GM19395 (cell line): Measurements from ENCODE around the gene TNS1.

Experiments
- ATAC-seq: cut with Tn5 transposase; IDR thresholded peaks from one replicate; pipeline ENCODE4 v1.9.1; 2021; ENCODE audit warnings: mild to moderate bottlenecking, moderate library complexity; ENCODE audit not compliant: unreplicated experiment

Gene TNS1

DNA sequence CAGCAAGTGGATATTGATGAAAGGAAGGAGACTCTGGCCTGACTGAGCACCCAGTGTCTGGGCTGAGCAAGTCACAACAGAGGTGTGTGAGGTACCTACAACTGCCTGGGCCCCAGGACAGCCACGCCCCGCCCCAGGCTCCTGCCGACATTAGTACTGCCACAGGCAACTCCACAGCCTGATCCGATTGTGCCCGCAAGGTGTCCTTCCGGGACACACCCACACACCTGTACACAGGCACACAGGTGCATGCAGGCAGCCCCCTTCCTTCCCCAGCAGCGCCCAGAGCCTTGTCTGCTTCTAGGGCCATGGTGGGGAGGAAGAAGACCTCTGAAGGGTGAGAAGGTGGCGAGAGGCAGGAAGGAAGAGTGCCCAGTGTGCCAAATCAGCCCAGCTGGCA, 83.6 kb downstream of the TNS1 start:
- ATAC-seq: no peak

DNA sequence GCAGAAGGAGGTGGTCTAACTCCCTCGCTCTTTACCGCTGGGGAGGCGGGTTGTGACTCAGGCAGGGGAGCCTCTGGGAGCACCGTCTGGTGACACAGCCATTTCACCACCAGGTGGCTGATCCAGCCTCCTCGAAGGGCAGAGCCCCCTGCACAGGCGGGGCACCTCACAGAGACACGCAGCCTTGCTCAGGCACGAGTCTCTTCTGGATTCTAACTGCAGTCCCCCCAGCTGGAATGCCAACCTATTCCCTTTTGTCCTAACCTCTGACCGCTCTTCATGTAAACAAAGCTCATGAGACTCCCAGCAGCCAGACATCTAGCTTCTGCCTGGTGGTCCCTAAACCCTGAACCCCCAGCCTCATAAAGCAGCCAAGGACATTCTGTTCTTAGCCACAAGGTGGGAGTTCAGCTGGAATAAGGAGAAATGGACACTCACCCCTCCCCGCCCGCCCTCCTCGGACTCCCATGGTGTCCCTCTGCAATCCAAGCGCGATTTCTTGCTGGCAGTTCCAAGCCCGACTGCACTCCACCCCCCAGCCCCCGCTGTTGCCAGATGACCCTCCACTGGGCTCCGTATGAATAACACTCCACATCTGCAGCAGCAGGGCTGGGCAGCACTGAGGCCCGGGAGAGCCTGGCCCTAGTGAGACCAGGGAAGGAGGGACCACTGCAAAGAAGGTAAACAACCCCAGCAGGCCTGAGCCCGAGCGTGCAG, 84.3 kb downstream of the TNS1 start:
- ATAC-seq: no peak

DNA sequence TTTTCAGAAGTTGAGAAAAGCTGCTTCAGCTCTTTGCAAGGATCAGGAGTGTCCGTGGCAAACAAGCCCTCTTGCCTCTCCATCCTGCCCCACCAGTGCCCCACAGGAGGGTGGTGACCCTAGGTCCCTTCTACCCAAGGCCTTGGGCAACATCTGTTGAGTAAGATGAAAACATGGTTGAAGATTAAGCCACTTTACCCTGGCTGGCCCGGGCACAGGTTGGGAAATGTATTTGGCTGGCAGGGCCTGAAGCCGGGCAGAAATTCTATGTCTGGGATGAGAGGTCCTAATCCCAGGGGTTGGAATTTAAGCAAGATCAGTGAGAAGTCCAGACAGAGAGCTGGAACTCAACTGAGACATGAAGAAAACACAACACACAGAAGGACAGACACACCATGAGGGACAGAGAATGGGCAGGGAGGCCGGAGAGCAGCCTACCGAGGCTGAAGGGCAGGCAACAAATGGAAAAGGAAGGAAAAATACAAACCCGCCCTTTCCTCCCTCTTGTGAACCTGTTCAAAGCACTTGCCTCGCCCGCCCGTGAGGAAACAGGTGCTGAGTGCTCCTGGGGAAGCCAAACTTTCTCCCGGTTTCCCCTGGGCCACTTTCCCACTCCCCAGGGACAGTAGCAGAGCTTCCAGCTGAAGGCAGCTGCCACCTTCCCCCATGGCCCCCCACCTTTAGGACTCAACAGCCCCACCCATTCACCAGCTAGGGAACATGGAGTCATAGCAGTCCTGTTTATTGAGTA, 86.1 kb downstream of the TNS1 start:
- ATAC-seq: no peak

DNA sequence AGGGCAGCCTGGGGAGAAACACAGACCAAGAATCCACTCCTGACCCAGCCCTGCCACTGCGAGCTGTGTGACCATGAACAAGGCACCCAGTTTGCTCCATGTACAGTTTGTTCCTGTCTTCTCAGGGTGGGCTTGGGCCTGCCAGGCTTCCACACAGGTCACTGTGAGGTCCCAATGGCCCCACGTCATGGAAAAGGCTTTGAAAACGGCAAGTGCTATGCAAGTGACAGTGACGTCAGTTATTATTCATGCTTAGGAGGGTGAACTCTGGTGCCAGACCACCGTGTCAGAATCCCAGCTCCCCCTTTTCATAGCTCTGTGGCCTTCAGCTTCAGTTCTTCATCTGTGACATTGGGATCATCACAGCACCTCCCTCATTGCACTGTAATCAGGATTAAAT, 87.1 kb downstream of the TNS1 start:
- no peak for ATAC-seq

DNA sequence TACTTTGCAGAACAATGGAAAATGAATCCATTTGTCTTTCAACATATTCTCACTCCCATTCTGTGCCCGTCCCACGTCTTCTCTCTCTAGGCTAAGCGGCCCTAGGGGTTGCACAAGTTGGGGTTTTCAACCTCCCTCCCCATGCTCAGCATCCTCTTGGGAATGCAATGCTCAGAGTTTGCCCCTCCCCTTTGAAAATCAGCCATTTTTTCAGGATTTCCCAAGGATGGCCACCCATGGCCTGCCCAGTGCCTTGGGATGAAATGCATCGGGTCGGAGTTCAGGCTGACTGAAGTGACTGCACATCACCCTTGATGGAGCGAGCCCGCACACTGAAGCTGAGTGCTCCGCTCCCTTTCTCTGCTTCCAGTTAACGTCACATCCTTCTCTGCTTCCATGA, 87.9 kb downstream of the TNS1 start:
- no peak for ATAC-seq

DNA sequence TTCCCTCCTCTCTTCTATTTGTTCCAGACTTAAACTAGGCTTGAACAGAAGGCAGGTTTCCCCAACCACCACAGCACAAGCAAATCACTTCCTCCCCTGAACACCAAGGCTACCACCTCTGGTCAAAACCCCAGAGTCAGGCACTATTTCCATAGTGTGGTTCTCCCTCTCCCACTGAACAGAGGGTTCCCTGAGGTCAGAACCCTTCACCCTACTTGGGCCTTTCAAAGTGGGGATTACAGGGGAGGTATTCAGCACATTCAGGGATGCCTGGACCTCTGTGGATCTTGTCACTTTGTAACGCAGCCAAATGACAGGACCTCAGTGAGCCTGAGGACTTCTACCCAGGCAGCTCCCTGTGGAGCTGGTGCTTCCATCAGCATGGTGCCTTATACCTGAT, 88.7 kb downstream of the TNS1 start:
- no peak for ATAC-seq

DNA sequence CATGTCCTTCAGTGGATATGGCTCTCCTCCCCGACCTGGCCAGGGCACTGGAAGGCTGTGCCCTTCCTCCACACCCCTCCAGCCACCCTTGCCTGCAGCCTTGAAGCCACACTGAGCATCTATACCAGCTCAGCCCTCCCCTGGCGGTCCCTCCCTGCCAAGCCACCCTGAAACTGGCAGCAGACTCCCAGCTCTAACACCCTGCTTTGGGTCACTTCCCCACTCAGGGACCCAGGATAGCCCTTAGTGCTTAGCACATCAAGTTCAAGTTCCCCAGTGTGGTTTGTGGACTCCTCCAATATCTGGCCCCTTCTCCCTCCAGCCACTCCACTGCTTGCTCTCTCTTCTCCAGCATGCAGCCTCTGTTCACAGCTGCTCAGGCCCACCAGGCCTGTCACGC, 89.4 kb downstream of the TNS1 start:
- ATAC-seq: no peak

DNA sequence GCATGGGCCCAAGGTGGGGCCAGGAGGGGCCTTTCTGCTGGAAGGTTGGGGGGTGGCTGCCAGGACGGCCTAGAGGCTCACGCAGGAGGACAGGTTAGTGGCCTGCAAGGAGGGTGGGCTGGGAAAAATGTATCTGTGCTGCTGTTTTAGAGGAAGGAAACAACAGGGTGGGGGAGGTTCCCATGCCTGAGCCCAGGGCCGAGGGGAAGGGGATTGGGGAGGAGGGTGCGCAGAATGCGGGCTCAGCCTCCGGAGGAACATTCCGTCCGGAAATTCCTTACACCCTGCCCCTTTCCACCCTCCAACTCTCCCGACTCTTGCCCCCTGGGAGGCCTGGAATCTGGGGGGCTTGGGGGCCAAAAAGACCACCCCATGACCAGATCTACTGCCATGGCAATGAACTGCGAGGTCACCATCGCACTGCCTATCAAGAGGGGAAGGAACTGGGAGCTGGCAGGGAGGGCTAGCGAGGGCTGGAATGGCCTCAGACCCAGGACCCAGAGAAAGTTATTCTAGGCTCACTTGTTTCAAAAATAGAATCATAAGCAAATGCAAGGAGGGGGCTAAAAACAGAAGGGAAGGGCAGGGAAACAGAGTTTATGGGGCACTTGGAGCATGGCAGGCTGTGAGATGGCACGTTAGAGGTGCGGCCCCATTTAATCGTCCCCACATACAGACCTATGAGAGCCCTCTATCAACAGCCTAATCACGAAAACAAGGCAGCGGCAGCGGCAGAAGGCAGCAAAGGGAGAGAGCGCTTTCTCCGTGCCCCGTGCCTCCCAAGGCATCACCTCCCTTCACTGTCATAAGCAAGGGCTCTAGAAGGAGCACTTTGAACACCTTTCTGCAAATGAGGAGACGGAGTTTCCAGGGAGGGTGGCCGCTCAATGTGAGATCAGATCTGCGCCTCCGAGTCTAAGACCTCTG, 90.4 kb downstream of the TNS1 start:
- ATAC-seq: no peak

DNA sequence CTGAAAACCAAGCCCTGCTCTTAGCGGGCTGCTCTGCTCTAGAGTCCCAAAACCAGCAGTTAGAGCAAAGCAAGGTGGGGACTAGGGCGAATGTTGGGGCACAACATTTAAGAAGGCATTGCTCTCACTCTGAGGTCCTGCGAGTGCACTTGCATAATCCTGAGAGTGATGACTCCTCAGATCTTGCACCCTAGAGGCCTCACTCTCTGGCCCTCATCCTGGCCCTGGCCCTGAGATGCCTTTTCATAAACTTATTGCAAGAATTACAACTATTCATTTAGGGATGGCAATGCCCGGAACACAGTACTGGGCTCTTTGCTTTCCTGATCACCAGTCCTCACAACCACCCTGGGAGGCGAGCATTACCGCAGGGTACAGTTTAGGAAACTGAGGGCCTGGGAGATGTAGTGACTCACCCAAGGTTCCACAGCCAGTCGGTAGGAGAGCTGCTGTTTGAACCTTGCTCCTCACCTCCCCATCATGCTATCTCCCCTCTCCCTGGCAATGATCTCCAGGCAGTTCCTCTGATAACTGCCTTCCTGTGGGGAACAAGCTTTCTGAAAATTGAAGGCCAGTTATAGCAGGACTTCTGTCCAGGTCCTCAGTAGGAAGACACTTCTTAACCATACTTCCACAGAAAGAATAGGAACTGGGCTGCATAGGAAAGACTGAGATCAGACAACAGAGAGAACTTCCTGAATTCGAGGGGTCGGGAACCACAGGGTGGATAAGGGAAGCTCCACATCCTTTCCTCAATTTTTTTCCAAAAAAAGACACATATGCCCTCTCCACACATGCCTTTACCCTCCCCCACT, 91.3 kb downstream of the TNS1 start:
- no peak for ATAC-seq

DNA sequence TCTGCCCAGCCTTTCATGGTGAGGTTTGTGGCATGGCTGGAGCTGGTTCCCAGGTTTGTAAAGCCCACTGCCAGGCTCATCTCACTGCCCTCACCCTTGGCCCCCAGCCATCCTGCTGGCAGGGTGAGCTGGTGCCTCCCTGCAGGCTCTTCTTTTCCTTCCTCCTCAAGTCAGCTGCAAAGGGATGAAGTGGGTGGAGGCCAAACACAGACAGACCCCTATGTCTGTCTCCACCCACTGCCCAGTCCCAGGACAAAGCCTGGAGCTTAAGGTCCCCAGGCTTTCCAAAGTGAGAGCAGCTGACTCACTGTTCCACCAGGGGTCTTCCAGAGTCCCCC, 92.0 kb downstream of the TNS1 start:
- ATAC-seq: no peak

DNA sequence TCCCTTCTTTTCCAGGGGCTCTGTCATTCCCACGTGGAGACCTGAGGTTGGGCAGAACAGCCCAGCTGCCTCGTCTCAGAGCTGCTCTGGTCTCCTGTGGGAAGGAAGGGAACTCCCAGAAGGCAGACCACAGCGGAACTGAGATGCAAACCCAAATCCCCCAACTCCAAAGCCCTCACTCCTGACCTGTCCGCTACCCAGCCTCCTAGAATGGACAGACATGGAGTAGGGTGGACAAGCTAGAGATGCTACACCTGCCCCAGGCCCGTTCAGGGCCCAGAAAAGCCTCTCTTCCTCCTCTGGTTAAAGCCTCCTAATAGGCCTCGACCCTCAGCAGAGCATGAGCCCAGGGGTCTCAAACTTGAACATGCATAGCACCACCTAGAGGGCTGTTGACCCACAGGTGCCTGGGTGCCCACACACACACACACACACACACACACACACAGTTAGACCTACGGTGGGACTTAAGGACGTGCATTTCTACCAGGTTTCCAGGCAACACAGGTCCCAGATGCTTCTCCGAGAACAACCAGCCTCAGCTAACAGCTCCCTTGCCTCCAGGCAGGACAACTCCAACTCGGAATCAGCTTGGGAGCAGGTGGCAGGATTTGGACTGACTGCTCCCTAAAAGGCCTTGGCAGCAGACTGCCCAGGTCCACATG, 93.5 kb downstream of the TNS1 start:
- no peak for ATAC-seq

DNA sequence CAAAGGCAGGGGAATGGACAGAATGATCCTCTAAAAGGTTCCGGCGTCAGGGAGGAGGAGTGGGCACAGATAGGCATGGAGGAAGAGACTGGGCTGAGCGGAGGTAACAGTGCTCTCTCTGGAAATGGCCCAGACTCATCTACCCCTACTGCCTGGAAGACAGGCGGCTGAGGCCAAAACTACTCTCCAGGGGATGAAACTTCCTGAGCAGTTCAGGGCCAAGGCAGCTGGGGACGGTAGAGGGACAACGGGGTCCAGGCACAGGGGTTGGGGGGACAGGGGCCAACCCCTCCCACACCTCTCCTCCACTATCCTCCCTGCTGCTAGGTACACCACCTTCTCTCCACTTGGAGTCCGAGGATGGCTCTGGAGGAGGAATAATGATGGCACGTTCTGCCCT, 94.3 kb downstream of the TNS1 start:
- no peak for ATAC-seq

DNA sequence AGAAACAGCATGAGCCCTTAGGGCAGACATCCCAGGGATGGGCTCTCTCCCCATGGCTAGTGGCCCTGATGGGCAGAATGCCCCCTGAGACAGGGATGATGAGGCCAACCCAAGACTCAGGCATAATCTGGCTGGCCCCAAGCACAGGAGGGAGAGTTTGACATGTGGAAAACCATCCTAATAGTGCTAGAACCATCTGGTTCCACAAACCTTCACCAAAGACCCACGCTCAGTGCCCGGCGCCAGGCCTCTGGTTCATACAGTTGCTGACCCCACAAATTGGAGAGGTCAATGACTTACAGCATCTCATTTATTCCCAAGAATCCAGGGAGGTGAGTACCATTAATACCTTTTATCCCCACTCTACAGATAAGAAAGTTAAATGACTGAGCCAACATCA, 95.5 kb downstream of the TNS1 start:
- ATAC-seq: no peak

DNA sequence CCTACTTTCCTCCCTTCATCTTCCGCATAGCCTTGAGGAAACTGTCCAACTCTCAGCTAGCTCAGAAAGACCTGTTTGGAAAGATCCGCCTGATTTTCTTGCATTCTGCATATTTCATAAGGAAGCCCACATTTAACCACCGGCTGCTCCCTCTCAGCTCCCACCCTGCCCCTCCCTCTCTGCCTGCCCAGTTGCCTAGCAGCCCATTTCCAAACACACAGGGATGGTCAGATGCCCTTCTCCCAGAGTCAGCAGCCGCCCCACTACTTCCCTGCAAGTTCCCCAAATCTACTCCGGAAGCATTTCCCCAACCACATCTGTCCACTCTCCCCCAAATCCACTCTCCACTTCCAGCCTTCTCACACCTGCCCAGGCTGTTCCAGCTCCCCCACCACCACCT, 96.0 kb downstream of the TNS1 start:
- ATAC-seq: no peak

DNA sequence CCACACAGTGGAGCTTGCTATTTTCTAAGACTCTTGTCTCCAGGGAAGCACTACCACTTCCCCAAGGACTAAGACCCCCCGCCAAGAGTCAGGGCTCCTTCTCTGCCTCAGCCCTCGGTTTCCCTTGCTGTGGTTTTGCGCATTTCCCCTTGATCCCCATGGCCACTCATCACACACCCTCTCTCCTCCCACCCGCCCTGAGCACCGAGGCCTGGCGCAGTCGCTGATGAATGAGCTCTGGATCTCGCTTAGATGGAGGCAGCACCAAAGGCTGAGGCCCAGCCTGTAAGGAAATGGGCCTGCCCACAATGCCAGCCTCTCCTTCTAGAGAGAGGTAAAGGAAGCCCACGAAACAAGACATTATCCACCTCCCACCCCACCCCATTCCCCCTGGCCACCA, 96.9 kb downstream of the TNS1 start:
- ATAC-seq: no peak

DNA sequence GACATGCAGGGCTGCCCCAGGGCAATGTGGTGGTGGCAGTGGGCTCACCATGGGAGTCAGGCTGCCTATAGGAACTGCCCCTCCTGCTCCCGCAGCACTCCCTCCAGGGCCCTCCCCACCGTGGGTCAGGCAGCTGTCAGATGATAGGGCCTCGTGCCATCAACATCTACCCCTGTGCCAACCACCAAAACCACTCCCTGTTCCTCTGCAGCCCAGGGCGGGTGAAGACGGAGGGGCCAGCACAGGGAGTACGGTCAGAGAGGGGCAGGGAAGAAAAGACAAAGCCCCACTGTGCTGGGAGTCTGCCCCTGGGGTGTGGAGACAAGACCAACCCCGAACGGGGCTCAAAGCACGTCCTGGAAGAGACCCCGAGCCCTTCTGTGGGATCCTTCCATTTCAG, 97.4 kb downstream of the TNS1 start:
- ATAC-seq: no peak

DNA sequence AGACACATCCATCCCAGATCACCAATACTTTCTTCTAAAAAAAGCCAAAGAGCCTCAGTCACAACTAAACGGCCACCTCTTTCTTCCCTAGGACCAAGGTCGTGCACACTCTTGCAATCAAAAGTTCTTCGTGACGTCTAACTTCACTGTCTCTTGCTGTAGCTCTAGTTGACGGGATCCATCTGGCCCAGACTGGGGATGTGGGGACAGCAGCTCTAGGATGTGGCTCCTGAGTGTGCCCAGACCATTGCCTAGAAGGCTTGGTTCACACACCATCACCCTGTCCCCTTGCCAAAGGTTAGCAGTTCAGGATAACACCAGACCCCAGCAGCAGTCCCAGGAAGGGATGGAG, 98.2 kb downstream of the TNS1 start:
- ATAC-seq: no peak

DNA sequence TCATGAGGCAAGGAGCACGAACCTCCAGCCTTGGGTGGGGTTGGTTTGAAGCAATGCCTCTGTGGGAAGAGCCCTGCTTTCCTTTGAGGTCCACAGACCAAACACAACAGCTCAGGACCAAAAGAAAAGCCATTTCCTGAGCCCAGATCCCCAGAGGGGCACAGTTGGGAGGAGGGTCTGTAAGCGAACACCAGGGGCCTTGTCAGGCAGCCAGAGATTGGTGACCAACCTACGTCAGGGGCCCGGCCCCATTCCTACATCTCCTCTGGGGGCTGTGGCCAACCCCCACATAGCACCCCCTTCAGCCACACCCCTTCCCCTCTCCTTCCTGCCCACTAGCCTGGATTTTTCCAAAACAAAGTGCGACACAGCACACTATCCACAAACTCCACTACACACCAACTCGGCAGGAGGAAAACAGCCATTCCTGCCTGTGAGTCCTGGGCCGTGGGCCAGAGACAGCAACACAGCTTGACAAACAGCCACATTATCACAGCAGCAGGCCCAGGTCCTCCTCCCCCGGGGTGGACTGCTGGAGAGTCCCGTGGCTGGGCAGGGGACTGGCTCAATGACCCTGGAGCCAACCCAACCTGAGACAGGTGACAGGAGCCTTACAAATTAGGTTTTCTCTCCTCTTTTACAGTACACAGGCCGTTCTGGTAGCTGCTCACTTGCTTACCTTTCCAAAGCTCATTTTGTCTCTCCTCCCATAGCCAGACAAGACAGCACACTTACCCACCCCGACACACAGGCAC, 98.8 kb downstream of the TNS1 start:
- ATAC-seq: no peak

DNA sequence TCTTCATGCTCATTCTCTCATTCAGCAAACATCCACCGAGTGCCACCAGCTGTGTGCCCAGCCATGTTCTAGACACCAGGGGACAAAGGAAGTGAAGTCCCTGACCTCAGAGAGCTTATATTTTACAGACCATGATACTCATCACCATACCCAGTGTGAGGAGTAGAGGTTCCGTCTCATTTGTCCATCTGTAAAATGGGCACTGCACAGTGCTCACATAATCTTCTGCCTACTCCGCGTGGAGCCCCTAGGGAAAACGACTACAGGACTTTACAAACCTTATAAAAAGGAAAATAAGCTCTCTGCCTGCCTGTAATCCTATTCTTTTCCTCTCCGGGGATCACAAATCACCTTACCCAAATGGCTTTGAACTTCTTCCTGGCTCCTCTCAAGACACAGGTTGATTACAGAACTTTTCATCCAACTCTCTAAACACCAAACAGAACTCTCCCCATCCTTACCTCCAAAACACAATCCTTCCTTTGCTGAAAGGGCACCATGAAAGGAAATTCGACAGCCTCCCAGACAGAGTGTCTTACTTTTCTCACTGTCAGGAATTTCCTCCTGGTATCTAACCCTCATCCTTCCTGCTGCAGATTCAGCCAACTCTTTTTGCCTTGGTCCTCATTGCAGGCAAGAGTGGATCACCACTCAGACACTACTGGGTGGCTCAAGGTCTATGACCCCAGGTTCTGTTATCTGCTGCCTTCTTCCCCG, 99.5 kb downstream of the TNS1 start:
- ATAC-seq: no peak
